H1 (cell line): ENCODE data around the gene NOD2. TPM values are rescaled to one million over a fixed set of nuclear protein-coding genes. Genes with fewer than 3 reads are reported as not detected.

ENCODE experiments used
- CTCF ChIA-PET: fragments of 300-600 bp; sonication (Branson Sonifier 250); formaldehyde crosslinking; loops from one replicate; lab custom pipeline; 2021; ENCODE audit not compliant: partially characterized antibody; lab: Charles Lee
- POLR2A ChIA-PET: fragments of 300-600 bp; sonication (Branson Sonifier 250); formaldehyde crosslinking; loops from one replicate; lab custom pipeline; 2021; ENCODE audit warnings: inconsistent platforms; ENCODE audit not compliant: partially characterized antibody; lab: Charles Lee
- DNase-seq, 2 experiments: peaks; one replicate each; pipeline versions ENCODE4 v3.0.0 to v3.0.0-alpha.2; 2010 to 2022; ENCODE audit warnings: low spot score in 2 of 2, low read depth in 1 of 2, mixed read lengths in 1 of 2
- FAIRE-seq: peaks from 2 replicates; lab custom pipeline; 2011; peaks lifted over from hg19 to GRCh38; lab: Jason Lieb, UNC
- H2AFZ ChIP-seq: 2 replicates; pipeline ENCODE4 v1.8.1; 2012; ENCODE audit warnings: low read length, inconsistent platforms
- H2AK5ac ChIP-seq: 2 replicates; pipeline ENCODE4 v1.6.1; 2013; ENCODE audit warnings: low read depth, low read length
- H2BK120ac ChIP-seq: replicated peaks from 2 replicates; pipeline ENCODE3; 2013; ENCODE audit warnings: low read depth, low read length, inconsistent platforms
- H2BK12ac ChIP-seq: 2 replicates; pipeline ENCODE4 v1.6.1; 2013; ENCODE audit warnings: low read depth, low read length
- H2BK15ac ChIP-seq: 2 replicates; pipeline ENCODE4 v1.6.1; 2013; ENCODE audit warnings: low read length
- H2BK20ac ChIP-seq: 2 replicates; pipeline ENCODE4 v1.6.1; 2013; ENCODE audit warnings: low read length
- H2BK5ac ChIP-seq: 2 replicates; pipeline ENCODE4 v1.6.1; 2013; ENCODE audit warnings: low read depth, low read length
- H3K14ac ChIP-seq: 2 replicates; pipeline ENCODE4 v1.6.1; 2013; ENCODE audit warnings: inconsistent platforms; ENCODE audit not compliant: insufficient read length
- H3K18ac ChIP-seq: 2 replicates; pipeline ENCODE4 v1.6.1; 2013; ENCODE audit warnings: low read length; ENCODE audit errors: extremely low read depth
- H3K23ac ChIP-seq: 2 replicates; pipeline ENCODE4 v1.6.1; 2013; ENCODE audit warnings: inconsistent platforms; ENCODE audit not compliant: insufficient read length
- H3K23me2 ChIP-seq: 2 replicates; pipeline ENCODE4 v1.6.1; 2013; ENCODE audit warnings: low read depth, low read length
- H3K27ac ChIP-seq: 2 replicates; pipeline ENCODE4 v1.6.1; 2011; ENCODE audit warnings: low read depth, low read length, inconsistent platforms
- H3K27me3 ChIP-seq, 4 experiments: replicated peaks in 1 of 4; 1 replicate in 1 of 4; 2 replicates in 3 of 4; pipeline versions ENCODE4 v1.6.1 to v1.8.1; 2011 to 2013; ENCODE audit warnings: low read length in 3 of 4, mild to moderate bottlenecking in 3 of 4, inconsistent platforms in 2 of 4, mixed read lengths in 2 of 4, moderate library complexity in 1 of 4; ENCODE audit not compliant: control insufficient read depth in 3 of 4, insufficient read depth in 3 of 4; ENCODE audit errors: extremely low read depth in 1 of 4
- H3K36me3 ChIP-seq, 4 experiments: 2 replicates each; pipeline versions ENCODE4 v1.6.1 to v1.8.1; 2011 to 2013; ENCODE audit warnings: mild to moderate bottlenecking in 4 of 4, low read length in 3 of 4, moderate library complexity in 2 of 4, control low read depth in 1 of 4, inconsistent platforms in 1 of 4; ENCODE audit not compliant: insufficient read depth in 4 of 4, control insufficient read depth in 2 of 4
- H3K4ac ChIP-seq: replicated peaks from 2 replicates; pipeline ENCODE3; 2013; ENCODE audit warnings: low read length, low read depth, mixed read lengths, inconsistent platforms; ENCODE audit not compliant: insufficient read length
- H3K4me1 ChIP-seq, 4 experiments: replicated peaks in 1 of 4; 1 replicate in 1 of 4; 2 replicates in 3 of 4; pipeline versions ENCODE4 v1.6.1 to v1.8.1; 2011 to 2013; ENCODE audit warnings: low read length in 3 of 4, inconsistent platforms in 2 of 4, mixed read lengths in 1 of 4; ENCODE audit not compliant: insufficient read depth in 4 of 4, control insufficient read depth in 3 of 4
- H3K4me2 ChIP-seq, 2 experiments: 2 replicates each; pipeline versions ENCODE4 v1.6.1 to v1.8.1; 2011 to 2013; ENCODE audit warnings: low read depth in 2 of 2, low read length in 2 of 2, control low read depth in 1 of 2, inconsistent platforms in 1 of 2, mild to moderate bottlenecking in 1 of 2; ENCODE audit not compliant: insufficient read depth in 1 of 2
- H3K4me3 ChIP-seq, 4 experiments: fragments of 200-600, 300-600 bp in 1 of 4; sonication (generic), shearing (Covaris generic), sonication (Bioruptor Twin) in 1 of 4; 2 replicates each; pipeline versions ENCODE4 v1.5.1 to v1.8.1; 2011 to 2016; ENCODE audit warnings: low read length in 4 of 4, low read depth in 3 of 4, control low read depth in 2 of 4, inconsistent platforms in 2 of 4, mild to moderate bottlenecking in 2 of 4, mixed read lengths in 1 of 4, moderate library complexity in 1 of 4; ENCODE audit not compliant: insufficient read depth in 2 of 4; ENCODE audit errors: extremely low read depth in 1 of 4
- H3K56ac ChIP-seq: replicated peaks from 2 replicates; pipeline ENCODE3; 2013; ENCODE audit warnings: low read depth, mild to moderate bottlenecking, mixed read lengths, low read length, inconsistent platforms; ENCODE audit not compliant: insufficient read length
- H3K79me1 ChIP-seq: 2 replicates; pipeline ENCODE4 v1.6.1; 2013; ENCODE audit warnings: low read depth, low read length, control low read depth
- H3K79me2 ChIP-seq, 2 experiments: 2 replicates each; pipeline versions ENCODE4 v1.6.1 to v1.8.1; 2012 to 2013; ENCODE audit warnings: low read length in 2 of 2, mild to moderate bottlenecking in 2 of 2, inconsistent platforms in 1 of 2; ENCODE audit not compliant: insufficient read depth in 2 of 2, control insufficient read depth in 1 of 2
- H3K9ac ChIP-seq, 4 experiments: replicated peaks in 1 of 4; 1 replicate in 1 of 4; 2 replicates in 3 of 4; pipeline versions ENCODE4 v1.6.1 to v1.8.1; 2011 to 2013; ENCODE audit warnings: low read depth in 3 of 4, low read length in 3 of 4, control low read depth in 2 of 4, mild to moderate bottlenecking in 2 of 4, moderate library complexity in 2 of 4, inconsistent platforms in 1 of 4; ENCODE audit errors: extremely low read depth in 1 of 4
- H3K9me3 ChIP-seq, 2 experiments: 2 replicates each; pipeline versions ENCODE4 v1.6.1 to v1.8.1; 2012 to 2013; ENCODE audit warnings: mild to moderate bottlenecking in 2 of 2, moderate library complexity in 2 of 2, control low read depth in 1 of 2, inconsistent platforms in 1 of 2, low read depth in 1 of 2, low read length in 1 of 2, mixed read lengths in 1 of 2; ENCODE audit not compliant: insufficient read depth in 2 of 2
- H4K20me1 ChIP-seq, 2 experiments: replicated peaks in 1 of 2; 2 replicates each; pipeline versions ENCODE3 to v1.8.1; 2011 to 2013; ENCODE audit warnings: inconsistent platforms in 2 of 2, low read length in 2 of 2, mild to moderate bottlenecking in 1 of 2; ENCODE audit not compliant: insufficient read depth in 2 of 2, control insufficient read depth in 1 of 2
- H4K5ac ChIP-seq: 2 replicates; pipeline ENCODE4 v1.6.1; 2013; ENCODE audit warnings: low read length, low read depth, mixed read lengths, inconsistent platforms; ENCODE audit not compliant: insufficient read length
- H4K8ac ChIP-seq: 2 replicates; pipeline ENCODE4 v1.8.0; 2013; ENCODE audit warnings: mild to moderate bottlenecking, moderate library complexity, low read length, inconsistent platforms; ENCODE audit not compliant: insufficient read depth; ENCODE audit errors: extremely low read depth
- H4K91ac ChIP-seq: replicated peaks from 2 replicates; pipeline ENCODE3; 2013; ENCODE audit warnings: low read length, mixed read lengths, inconsistent platforms; ENCODE audit not compliant: insufficient read length
- CTBP2 ChIP-seq: IDR thresholded peaks from 2 replicates; pipeline ENCODE4 v1.7.0; 2011; ENCODE audit warnings: borderline replicate concordance, mild to moderate bottlenecking, moderate library complexity, mixed read lengths, low read length; ENCODE audit not compliant: insufficient read depth, insufficient read length
- GTF2F1 ChIP-seq: IDR thresholded peaks from 2 replicates; pipeline ENCODE4 v1.6.1; 2012; ENCODE audit warnings: low read depth, low read length, improper control_type of control experiment, borderline replicate concordance
- POLR2A ChIP-seq, 2 experiments: IDR thresholded peaks; 1 replicate in 1 of 2; 2 replicates in 1 of 2; pipeline ENCODE4 v1.6.1; 2011; ENCODE audit warnings: low read depth in 2 of 2, low read length in 2 of 2, mild to moderate bottlenecking in 2 of 2; ENCODE audit errors: control extremely low read depth in 1 of 2
- POU5F1 ChIP-seq: IDR thresholded peaks from 2 replicates; pipeline ENCODE4 v1.6.1; 2011; ENCODE audit warnings: low read depth, mild to moderate bottlenecking, low read length, moderate library complexity
- SP1 ChIP-seq: IDR thresholded peaks from 2 replicates; pipeline ENCODE4 v1.6.1; 2011; ENCODE audit warnings: low read depth, low read length
- USF2 ChIP-seq: IDR thresholded peaks from 2 replicates; pipeline ENCODE4 v1.6.1; 2011; ENCODE audit warnings: low read length, improper control_type of control experiment
- WGBS, 2 experiments: shearing (Covaris generic) in 1 of 2; methylation state at CpG; one replicate each; pipeline versions ENCODE4 v1.1.6 to v1.1.7; 2013 to 2015; ENCODE audit warnings: low lambda C conversion rate in 2 of 2, mixed read lengths in 2 of 2, inconsistent platforms in 1 of 2, low coverage in 1 of 2, missing lambda C conversion rate in 1 of 2; ENCODE audit not compliant: insufficient replicate concordance in 2 of 2, insufficient coverage in 1 of 2, insufficient read length in 1 of 2; ENCODE audit errors: extremely low coverage in 1 of 2, missing lambda C conversion rate in 1 of 2; 5-methylcytosine and 5-hydroxymethylcytosine counted together
- polyA plus RNA-seq, 7 experiments: library from polyadenylated mRNA; depleted of rRNA in 3 of 7; stranded (reverse) in 5 of 7; unstranded in 2 of 7; fragments of >200 nt in 5 of 7; fragments of 200-250 nt in 2 of 7; gene quantifications; 1 replicate in 5 of 7; 2 replicates in 1 of 7; 4 replicates in 1 of 7; pipeline versions ENCODE4 v1.2.1 to v1.2.3, GENCODE V29; 2011 to 2013; ENCODE audit warnings: missing spikeins in 2 of 7, mixed read lengths in 2 of 7
- total RNA-seq: library from RNA; stranded (reverse); fragmentation: NEBNext Ultra II Directional; extraction: Animal tissue kit (Norgen Biotek cat#: 25700); gene quantifications from 2 replicates; pipeline ENCODE4 v1.2.1, GENCODE V29; 2021

Gene NOD2
- total and polyA plus RNA-seq, 2 of the 8 experiments (the other 6 are each of a cell fraction or from before 2014, with no cell fraction given), result 0.37 to 0.42 TPM

DNA sequence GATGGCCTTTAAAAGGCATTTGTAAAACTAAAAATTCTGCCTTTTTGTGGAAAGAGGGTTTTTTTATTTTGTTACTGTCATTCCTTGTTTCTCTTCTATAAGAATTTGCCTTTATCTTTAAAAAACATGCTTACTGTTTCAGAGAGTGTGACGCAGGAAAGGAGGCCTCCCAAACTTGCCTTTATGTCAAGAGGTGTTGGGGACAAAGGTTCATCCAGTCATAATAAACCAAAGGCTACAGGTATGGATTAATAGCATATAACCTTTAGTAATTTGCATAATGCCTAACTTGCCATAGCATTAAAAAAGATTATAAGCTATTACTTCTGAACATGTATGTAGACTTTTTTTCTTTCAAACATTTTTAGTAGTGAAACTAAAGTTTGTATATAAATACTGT, 82.6 kb downstream of the NOD2 start:
- Histone ChIP-seq H3K23me2 (no peaks in the 10 kb centered on the region), H3K4ac (no peak overlapping the region), H3K27me3 (no peaks in the 10 kb centered on the region), H2BK20ac (no peak overlapping the region), H4K8ac (no peak overlapping the region), H3K14ac (no peak overlapping the region), H3K23ac (no peak overlapping the region), H3K79me1 (no peaks in the 10 kb centered on the region), H3K4me1 (no peaks in the 10 kb centered on the region), H3K4me2 (no peak overlapping the region), H3K36me3 (no peaks in the 10 kb centered on the region), H4K91ac (no peak overlapping the region), H3K9ac (no peak overlapping the region), H3K56ac (no peak overlapping the region), H3K18ac (no peak overlapping the region), H2AK5ac (no peak overlapping the region), H4K20me1 (no peaks in the 10 kb centered on the region), H4K5ac (no peak overlapping the region), H3K9me3 (no peaks in the 10 kb centered on the region), H2BK120ac (no peak overlapping the region), H2BK5ac (no peak overlapping the region), H3K27ac (no peak overlapping the region), H2AFZ (no peak overlapping the region), H2BK12ac (no peak overlapping the region), H2BK15ac (no peak overlapping the region), H3K79me2 (no peaks in the 10 kb centered on the region), H3K4me3 (no peak overlapping the region)
- 95% methylated on average over 1 of the region's 1 CpG; no CpG with 5 or more reads in 1 of the 2 experiments for WGBS, 2 experiments
- TF ChIP-seq SP1 (no peak), CTBP2 (no peak), POLR2A (IDR thresholded peaks at IDR 0.05; ENCODE audit: control extremely low read depth in 1 of 2, low read depth in 2 of 2, low read length in 2 of 2) (no peak), POU5F1 (no peak), USF2 (no peak), GTF2F1 (no peak)
- FAIRE-seq (no peak), DNase-seq (no peak)
- CTCF ChIA-PET, result interaction anchor here (0.6 to 1.9 kb wide), 3 partner anchors 30 to 110 kb away, joined by 3 to 13 read pairs (median 3); no protein-coding TSS in a partner anchor
- POLR2A ChIA-PET, result no interaction called here
